ENCODE results near the gene OLIG2. TPM values are rescaled to one million over a fixed set of nuclear protein-coding genes. Genes with fewer than 3 reads are reported as not detected.

Gene OLIG2
- total and polyA plus RNA-seq, 8 donors = 0.06 TPM; not detected in 7

- DNase-seq (no peak), ATAC-seq (no peak), FAIRE-seq (no peak)
- Histone ChIP-seq H3K36me3 (no peaks in the 10 kb centered on the region), H3K4me3 (no peak overlapping the region), H3K27ac (no peak overlapping the region), H3K9me3 (no peaks in the 10 kb centered on the region), H3K27me3 (no peaks in the 10 kb centered on the region), H3K4me1 (no peaks in the 10 kb centered on the region)
- intact Hi-C loops (cut with DNase I) = no loop called here
- TF ChIP-seq, protein P1, sequence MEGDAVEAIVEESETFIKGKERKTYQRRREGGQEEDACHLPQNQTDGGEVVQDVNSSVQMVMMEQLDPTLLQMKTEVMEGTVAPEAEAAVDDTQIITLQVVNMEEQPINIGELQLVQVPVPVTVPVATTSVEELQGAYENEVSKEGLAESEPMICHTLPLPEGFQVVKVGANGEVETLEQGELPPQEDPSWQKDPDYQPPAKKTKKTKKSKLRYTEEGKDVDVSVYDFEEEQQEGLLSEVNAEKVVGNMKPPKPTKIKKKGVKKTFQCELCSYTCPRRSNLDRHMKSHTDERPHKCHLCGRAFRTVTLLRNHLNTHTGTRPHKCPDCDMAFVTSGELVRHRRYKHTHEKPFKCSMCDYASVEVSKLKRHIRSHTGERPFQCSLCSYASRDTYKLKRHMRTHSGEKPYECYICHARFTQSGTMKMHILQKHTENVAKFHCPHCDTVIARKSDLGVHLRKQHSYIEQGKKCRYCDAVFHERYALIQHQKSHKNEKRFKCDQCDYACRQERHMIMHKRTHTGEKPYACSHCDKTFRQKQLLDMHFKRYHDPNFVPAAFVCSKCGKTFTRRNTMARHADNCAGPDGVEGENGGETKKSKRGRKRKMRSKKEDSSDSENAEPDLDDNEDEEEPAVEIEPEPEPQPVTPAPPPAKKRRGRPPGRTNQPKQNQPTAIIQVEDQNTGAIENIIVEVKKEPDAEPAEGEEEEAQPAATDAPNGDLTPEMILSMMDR (IDR thresholded peaks at IDR 0.05) = no peak
- 37 to 52% methylated on average over 2 of the region's 2 CpGs for WGBS, 2 donors
Observed at GRCh38 chr21:33041981-33042380, 16.2 kb downstream of the OLIG2 start.

DNA sequence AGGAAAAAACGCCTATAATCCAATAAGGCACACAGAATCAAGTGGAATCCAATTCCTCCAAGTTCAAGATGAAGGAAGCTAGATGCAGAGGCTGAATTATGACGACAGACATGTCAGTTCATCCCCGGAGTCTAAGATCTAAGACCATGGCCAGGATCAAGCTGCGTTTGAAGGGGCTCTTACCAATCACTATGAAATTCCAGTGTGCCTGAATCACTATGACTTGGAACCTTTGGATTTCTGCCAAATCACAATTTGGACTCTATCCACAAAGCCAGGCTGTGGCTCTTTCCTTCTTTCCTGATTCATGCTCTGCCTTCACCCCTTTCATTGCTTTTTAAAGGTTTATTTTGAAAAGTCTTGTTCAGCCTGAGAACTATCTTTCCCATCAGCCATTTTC, 17.1 kb downstream of the OLIG2 start:
- Histone ChIP-seq H3K27ac (no peak overlapping the region), H3K4me1 (no peaks in the 10 kb centered on the region), H3K9me3 (no peaks in the 10 kb centered on the region), H3K36me3 (no peaks in the 10 kb centered on the region), H3K27me3 (no peaks in the 10 kb centered on the region), H3K4me3 (no peak overlapping the region)
- FAIRE-seq (no peak), DNase-seq (no peak), ATAC-seq (peak in 1 of 4 donors; percentile 27)
- intact Hi-C loops (cut with DNase I) = no loop called here
- WGBS, 2 donors = 21 to 43% methylated on average over 4 of the region's 4 CpGs
- TF ChIP-seq, protein P1 (IDR thresholded peaks at IDR 0.05) = no peak

GRCh38 chr21:33046455-33046854, 20.7 kb downstream of the OLIG2 start:
- no peak overlapping the region for H3K4me3 ChIP-seq
- FAIRE-seq = no peak
- no peaks in the 10 kb centered on the region for H3K36me3 ChIP-seq
- intact Hi-C loops (cut with DNase I) = no loop called here
- TF ChIP-seq, protein P1 (IDR thresholded peaks at IDR 0.05) = no peak
- no peaks in the 10 kb centered on the region for H3K9me3 ChIP-seq
- no peak for ATAC-seq
- DNase-seq = no peak
- no peaks in the 10 kb centered on the region for H3K27me3 ChIP-seq
- WGBS, 2 donors = 63 to 66% methylated on average over 8 of the region's 8 CpGs
- no peak overlapping the region for H3K27ac ChIP-seq
- no peaks in the 10 kb centered on the region for H3K4me1 ChIP-seq

GRCh38 chr21:33047231-33047630, 21.5 kb downstream of the OLIG2 start:
- ATAC-seq = no peak

DNA sequence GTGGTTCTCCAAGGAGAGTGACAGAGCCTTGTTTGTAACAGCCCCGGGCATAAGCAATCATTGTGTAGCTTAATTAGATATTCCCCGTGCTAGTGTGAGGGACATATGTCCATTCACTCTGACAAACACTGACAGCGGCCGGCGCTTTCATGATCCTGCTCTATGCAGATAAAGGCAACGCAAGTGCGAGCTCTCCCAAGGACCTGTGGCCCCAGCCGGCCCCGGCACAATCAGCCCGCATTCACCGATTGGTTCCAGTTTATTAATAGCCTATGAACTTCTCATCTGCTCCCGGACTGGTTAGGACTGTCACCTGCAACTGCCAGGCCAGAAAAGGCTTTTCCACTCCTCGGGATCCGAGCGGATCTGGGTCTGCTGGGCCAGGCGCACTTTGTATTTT, 26.2 kb downstream of the OLIG2 start:
- H3K27ac ChIP-seq = no peak overlapping the region
- H3K4me1 ChIP-seq = no peaks in the 10 kb centered on the region
- FAIRE-seq (no peak), ATAC-seq (no peak), DNase-seq (no peak)
- TF ChIP-seq, protein P1 (IDR thresholded peaks at IDR 0.05) = no peak
- no peak overlapping the region for H3K4me3 ChIP-seq
- H3K36me3 ChIP-seq = no peaks in the 10 kb centered on the region
- intact Hi-C loops (cut with DNase I) = no loop called here
- H3K9me3 ChIP-seq = no peaks in the 10 kb centered on the region
- 67% methylated on average over 16 of the region's 16 CpGs for WGBS, 2 donors
- H3K27me3 ChIP-seq = no peaks in the 10 kb centered on the region

More at GRCh38 chr21:33047231-33047630, 21.5 kb downstream of the OLIG2 start:
- Histone ChIP-seq H3K27me3 (no peaks in the 10 kb centered on the region), H3K4me1 (no peaks in the 10 kb centered on the region), H3K36me3 (no peaks in the 10 kb centered on the region), H3K4me3 (no peak overlapping the region), H3K27ac (no peak overlapping the region), H3K9me3 (no peaks in the 10 kb centered on the region)
- FAIRE-seq = no peak
- 54 to 61% methylated on average over 5 of the region's 5 CpGs for WGBS, 2 donors
- intact Hi-C loops (cut with DNase I) = no loop called here
- DNase-seq = no peak
- TF ChIP-seq, protein P1 (IDR thresholded peaks at IDR 0.05) = no peak

All from pancreas (tissue), 10 donors.